Loucy (cell line): ENCODE data around the gene ERICH6B.

ENCODE experiments used
- H2AFZ ChIP-seq: fragments of 200-600 bp; sonication (generic); 2 replicates; pipeline ENCODE4 v1.6.0; 2016; ENCODE audit warnings: antibody characterized with exemption, mild to moderate bottlenecking, low read length, moderate library complexity
- H3F3A ChIP-seq: fragments of 200-600 bp; 2 replicates; pipeline ENCODE4 v1.6.0; 2016; ENCODE audit warnings: antibody characterized with exemption, low read depth, mild to moderate bottlenecking
- H3K27me3 ChIP-seq: fragments of 200-600 bp; sonication (generic); 2 replicates; pipeline ENCODE4 v1.6.1; 2014; ENCODE audit warnings: low read length, mild to moderate bottlenecking; ENCODE audit not compliant: insufficient read depth, poor library complexity, severe bottlenecking
- H3K36me3 ChIP-seq: fragments of 200-600 bp; sonication (generic); 2 replicates; pipeline ENCODE4 v1.6.1; 2016; ENCODE audit warnings: low read length; ENCODE audit not compliant: insufficient read depth
- H3K4me1 ChIP-seq: fragments of 200-600 bp; sonication (generic); 2 replicates; pipeline ENCODE4 v1.5.1; 2014; ENCODE audit warnings: low read length, mild to moderate bottlenecking; ENCODE audit not compliant: insufficient read depth, poor library complexity, severe bottlenecking
- H3K4me2 ChIP-seq: fragments of 200-600 bp; sonication (generic); 2 replicates; pipeline ENCODE4 v1.6.0; 2014; ENCODE audit warnings: antibody characterized with exemption, low read length, low read depth, mild to moderate bottlenecking; ENCODE audit not compliant: poor library complexity, severe bottlenecking
- H3K4me3 ChIP-seq: fragments of 200-600 bp; sonication (generic); 2 replicates; pipeline ENCODE4 v1.5.1; 2014; ENCODE audit warnings: low read length, mild to moderate bottlenecking, mixed read lengths; ENCODE audit not compliant: poor library complexity, severe bottlenecking
- H3K79me2 ChIP-seq: fragments of 200-600 bp; sonication (generic); 2 replicates; pipeline ENCODE4 v1.6.1; 2014; ENCODE audit warnings: low read length; ENCODE audit not compliant: insufficient read depth
- H3K9ac ChIP-seq: fragments of 200-600 bp; sonication (generic); 2 replicates; pipeline ENCODE4 v1.6.0; 2014; ENCODE audit warnings: mild to moderate bottlenecking, low read depth, low read length, moderate library complexity; ENCODE audit not compliant: poor library complexity, severe bottlenecking
- H3K9me2 ChIP-seq: fragments of 200-600 bp; sonication (generic); replicated peaks from 2 replicates; pipeline ENCODE4 v1.6.1; 2016; ENCODE audit warnings: low read depth, low read length, mixed read lengths
- H3K9me3 ChIP-seq: fragments of 200-600 bp; sonication (generic); 2 replicates; pipeline ENCODE4 v1.6.1; 2014; ENCODE audit warnings: mild to moderate bottlenecking, antibody characterized with exemption, low read length, low read depth; ENCODE audit not compliant: insufficient read depth
- H4K20me1 ChIP-seq: fragments of 200-600 bp; sonication (generic); 2 replicates; pipeline ENCODE4 v1.6.0; 2014; ENCODE audit warnings: antibody characterized with exemption, low read length, mild to moderate bottlenecking; ENCODE audit not compliant: insufficient read depth, poor library complexity, severe bottlenecking
- CTCF ChIP-seq: fragments of 200-600 bp; sonication (generic); conservative IDR thresholded peaks from 2 replicates; pipeline ENCODE4 v1.5.1; 2014; ENCODE audit warnings: mild to moderate bottlenecking, antibody characterized with exemption, low read length
- EZH2phosphoT487 ChIP-seq: fragments of 200-600 bp; IDR thresholded peaks from 2 replicates; pipeline ENCODE4 v1.6.1; 2018; ENCODE audit warnings: antibody characterized with exemption, mild to moderate bottlenecking, moderate library complexity, borderline replicate concordance

Gene ERICH6B

GRCh38 chr13:45545686-45546409, 69.7 kb downstream of the ERICH6B start:
- H3K36me3 ChIP-seq, result no peaks in the 10 kb centered on the region
- H3K4me2 ChIP-seq, result no peak overlapping the region
- no peak overlapping the region for H3K4me3 ChIP-seq
- H3K9ac ChIP-seq, result no peak overlapping the region
- no peak for TF ChIP-seq EZH2phosphoT487
- no peak for TF ChIP-seq CTCF
- H3K9me2 ChIP-seq, result no peaks in the 10 kb centered on the region
- H3K27me3 ChIP-seq, result no peaks in the 10 kb centered on the region
- no peaks in the 10 kb centered on the region for H3K9me3 ChIP-seq
- H3K79me2 ChIP-seq, result no peaks in the 10 kb centered on the region
- no peaks in the 10 kb centered on the region for H3F3A ChIP-seq
- no peaks in the 10 kb centered on the region for H4K20me1 ChIP-seq
- H2AFZ ChIP-seq, result no peak overlapping the region
- no peaks in the 10 kb centered on the region for H3K4me1 ChIP-seq

- H3K9me2 ChIP-seq, result no peaks in the 10 kb centered on the region
- H3K4me3 ChIP-seq, result no peak overlapping the region
- no peak for TF ChIP-seq EZH2phosphoT487
- TF ChIP-seq CTCF, result no peak; the same call in 1 of the 2 replicates
Observed at GRCh38 chr13:45544520-45544919, 71.0 kb downstream of the ERICH6B start.

GRCh38 chr13:45542878-45543277, 72.7 kb downstream of the ERICH6B start:
- H3K9ac ChIP-seq, result no peak overlapping the region
- no peak overlapping the region for H3K4me3 ChIP-seq
- no peaks in the 10 kb centered on the region for H3K79me2 ChIP-seq
- no peaks in the 10 kb centered on the region for H3F3A ChIP-seq
- H3K36me3 ChIP-seq, result no peaks in the 10 kb centered on the region
- H3K4me1 ChIP-seq, result no peaks in the 10 kb centered on the region
- no peak overlapping the region for H2AFZ ChIP-seq
- TF ChIP-seq CTCF (no peak), EZH2phosphoT487 (no peak)
- H4K20me1 ChIP-seq, result no peaks in the 10 kb centered on the region
- H3K9me3 ChIP-seq, result no peaks in the 10 kb centered on the region
- H3K4me2 ChIP-seq, result no peak overlapping the region
- no peaks in the 10 kb centered on the region for H3K27me3 ChIP-seq
- no peaks in the 10 kb centered on the region for H3K9me2 ChIP-seq

More at GRCh38 chr13:45544520-45544919, 71.0 kb downstream of the ERICH6B start:
- H3K27me3 ChIP-seq, result no peaks in the 10 kb centered on the region
- H2AFZ ChIP-seq, result no peak overlapping the region
- H3K4me2 ChIP-seq, result no peak overlapping the region
- no peaks in the 10 kb centered on the region for H3K9me3 ChIP-seq
- H3K9ac ChIP-seq, result no peak overlapping the region
- no peaks in the 10 kb centered on the region for H3K79me2 ChIP-seq
- H3F3A ChIP-seq, result no peaks in the 10 kb centered on the region
- no peaks in the 10 kb centered on the region for H4K20me1 ChIP-seq
- H3K36me3 ChIP-seq, result no peaks in the 10 kb centered on the region
- H3K4me1 ChIP-seq, result no peaks in the 10 kb centered on the region
